GM18526 (cell line): ENCODE results near the gene POU4F1.

Experiments used
- POLR2A ChIP-seq: IDR thresholded peaks from 3 replicates; pipeline ENCODE4 v1.6.1; 2011; ENCODE audit not compliant: insufficient read length; ENCODE audit errors: extremely low read depth

POU4F1 gene

DNA sequence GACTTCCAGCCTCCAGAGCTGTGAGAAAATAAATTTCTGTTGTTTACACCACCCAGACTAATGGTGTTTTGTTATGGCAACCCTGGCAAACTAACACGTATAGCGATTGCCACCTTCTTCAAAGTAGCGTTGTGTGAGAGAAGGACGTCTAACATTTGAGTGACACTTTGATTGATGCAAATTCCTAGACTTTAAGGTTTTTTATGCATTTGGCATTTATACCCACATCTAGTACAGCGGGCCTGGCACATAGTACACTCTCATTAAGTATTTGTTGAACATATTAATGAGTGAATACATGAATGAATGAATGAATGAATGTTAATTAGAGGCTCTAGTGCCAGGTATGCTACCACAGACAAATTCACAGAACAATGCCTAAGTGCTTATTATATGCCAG lies 36.7 kb downstream of the POU4F1 start:
- TF ChIP-seq POLR2A, result no peak

DNA sequence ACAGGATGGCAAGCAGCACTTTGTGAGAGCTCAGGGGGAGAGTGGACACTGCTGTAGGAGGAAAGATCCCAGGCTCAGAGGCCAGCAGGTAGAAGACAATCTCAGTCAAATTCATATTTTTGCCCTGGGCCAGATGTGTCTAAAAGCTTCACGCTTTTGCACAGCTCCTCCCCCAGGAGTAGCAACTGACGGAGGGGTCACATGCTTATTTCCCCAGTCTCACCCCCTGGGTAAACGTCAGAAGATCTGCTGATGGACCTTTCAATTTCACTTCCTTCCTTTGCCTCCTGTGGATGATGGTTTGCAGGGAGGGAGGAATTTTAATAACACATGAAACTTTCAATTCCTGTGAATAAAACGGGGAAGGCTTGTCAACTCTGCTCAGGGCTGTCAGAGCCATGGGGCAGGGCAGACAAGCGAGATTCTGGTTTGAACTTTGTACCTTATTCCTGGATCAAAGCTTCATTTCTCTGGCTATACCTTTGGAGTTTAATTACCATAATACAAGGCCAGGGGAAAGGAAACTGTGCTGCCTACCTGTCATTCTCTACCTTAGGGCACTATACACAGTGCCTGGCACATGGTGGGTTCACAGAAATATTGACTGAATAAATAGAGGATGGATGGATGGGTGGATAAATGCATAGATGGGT lies 41.0 kb downstream of the POU4F1 start:
- TF ChIP-seq POLR2A, result no peak
